ENCODE results near the gene TRIP6.

The TRIP6 gene

DNA sequence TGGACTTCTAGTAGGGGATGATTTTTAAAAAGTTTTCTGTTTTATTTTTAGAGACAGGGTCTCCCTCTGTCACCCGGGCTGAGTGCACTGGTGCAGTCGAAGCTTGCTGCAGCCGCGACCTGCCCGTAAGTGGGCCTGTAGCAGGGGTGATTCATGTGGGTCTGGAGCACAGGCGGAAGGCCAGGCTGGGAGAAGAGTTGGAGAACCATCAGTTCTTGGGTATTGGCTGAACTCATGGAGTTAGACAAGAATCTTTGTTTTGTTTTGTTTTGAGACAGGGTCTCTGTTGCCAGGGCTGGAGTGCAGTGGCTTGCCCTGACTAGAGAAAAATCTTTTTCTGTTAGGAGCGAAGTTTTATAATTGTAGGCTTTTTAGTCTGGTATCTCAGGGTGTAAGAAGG, 13.5 kb downstream of the TRIP6 start:
- TF ChIP-seq, protein P1, sequence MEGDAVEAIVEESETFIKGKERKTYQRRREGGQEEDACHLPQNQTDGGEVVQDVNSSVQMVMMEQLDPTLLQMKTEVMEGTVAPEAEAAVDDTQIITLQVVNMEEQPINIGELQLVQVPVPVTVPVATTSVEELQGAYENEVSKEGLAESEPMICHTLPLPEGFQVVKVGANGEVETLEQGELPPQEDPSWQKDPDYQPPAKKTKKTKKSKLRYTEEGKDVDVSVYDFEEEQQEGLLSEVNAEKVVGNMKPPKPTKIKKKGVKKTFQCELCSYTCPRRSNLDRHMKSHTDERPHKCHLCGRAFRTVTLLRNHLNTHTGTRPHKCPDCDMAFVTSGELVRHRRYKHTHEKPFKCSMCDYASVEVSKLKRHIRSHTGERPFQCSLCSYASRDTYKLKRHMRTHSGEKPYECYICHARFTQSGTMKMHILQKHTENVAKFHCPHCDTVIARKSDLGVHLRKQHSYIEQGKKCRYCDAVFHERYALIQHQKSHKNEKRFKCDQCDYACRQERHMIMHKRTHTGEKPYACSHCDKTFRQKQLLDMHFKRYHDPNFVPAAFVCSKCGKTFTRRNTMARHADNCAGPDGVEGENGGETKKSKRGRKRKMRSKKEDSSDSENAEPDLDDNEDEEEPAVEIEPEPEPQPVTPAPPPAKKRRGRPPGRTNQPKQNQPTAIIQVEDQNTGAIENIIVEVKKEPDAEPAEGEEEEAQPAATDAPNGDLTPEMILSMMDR (IDR thresholded peaks at IDR 0.05; ENCODE audit: insufficient read depth, low read length, missing control alignments): no peak
- H3K4me3 ChIP-seq (ENCODE audit: low read depth, low read length): no peak overlapping the region
- DNase-seq (ENCODE audit: low read depth, low spot score): no peak
- ChIA-PET POLR2A (interaction anchor here (0.6 kb wide), 1 partner anchor 451 kb away, joined by 3 read pairs; no protein-coding TSS in a partner anchor), CTCF (no interaction called here)

DNA sequence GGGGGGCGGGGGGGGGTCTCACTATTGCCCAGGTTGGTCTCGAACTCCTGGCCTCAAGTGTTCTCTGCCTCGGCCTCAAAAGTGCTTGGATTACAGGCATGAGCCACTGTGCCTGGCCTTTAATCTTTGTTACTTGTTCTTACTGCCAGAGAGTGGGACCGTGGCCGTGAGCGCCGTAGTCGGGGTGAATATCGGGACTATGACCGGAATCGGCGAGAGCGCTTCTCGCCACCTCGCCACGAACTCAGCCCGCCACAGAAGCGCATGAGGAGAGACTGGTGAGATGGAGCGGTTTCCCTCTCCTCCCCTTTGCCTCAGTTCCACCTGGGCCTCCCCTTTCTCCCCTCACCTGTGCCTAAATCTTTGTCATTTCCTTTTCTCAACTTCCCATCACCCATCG, 13.9 kb downstream of the TRIP6 start:
- TF ChIP-seq, protein P1 (IDR thresholded peaks at IDR 0.05; ENCODE audit: insufficient read depth, low read length, missing control alignments): no peak
- POLR2A ChIA-PET: interaction anchor here (0.6 kb wide), 2 partner anchors 255 to 451 kb away, joined by 3 read pairs; no protein-coding TSS in a partner anchor
- CTCF ChIA-PET: no interaction called here
- no peak overlapping the region for H3K4me3 ChIP-seq (ENCODE audit: low read depth, low read length)
- no peak for DNase-seq (ENCODE audit: low read depth, low spot score)

DNA sequence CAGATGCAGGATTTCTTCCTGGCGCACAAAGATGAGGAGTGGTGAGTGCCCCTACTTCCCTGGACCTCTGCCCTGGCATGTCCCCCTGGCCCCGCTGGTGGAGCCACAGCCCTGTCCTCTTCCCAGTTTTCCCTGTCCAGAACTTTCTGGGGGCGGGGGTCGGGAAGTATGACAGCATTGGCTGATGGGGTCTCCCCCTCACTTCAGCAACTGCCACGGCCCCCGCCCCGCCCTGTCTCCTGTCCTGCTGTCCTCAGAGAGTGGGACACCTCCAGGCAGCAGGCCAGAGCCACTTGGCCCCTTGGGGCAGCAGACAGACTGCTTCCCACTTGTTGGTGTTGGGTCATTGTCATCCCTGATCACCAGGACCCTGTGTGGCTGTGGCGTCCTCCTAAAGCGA, 15.0 kb downstream of the TRIP6 start:
- TF ChIP-seq, protein P1 (IDR thresholded peaks at IDR 0.05; ENCODE audit: insufficient read depth, low read length, missing control alignments): no peak
- DNase-seq (ENCODE audit: low read depth, low spot score): no peak
- H3K4me3 ChIP-seq (ENCODE audit: low read depth, low read length): no peak overlapping the region
- POLR2A ChIA-PET: no interaction called here
- CTCF ChIA-PET: interaction anchor here (1.0 kb wide), 1 partner anchor 13 kb away, joined by 3 read pairs; the partner anchor contains the start of gene ACHE

DNA sequence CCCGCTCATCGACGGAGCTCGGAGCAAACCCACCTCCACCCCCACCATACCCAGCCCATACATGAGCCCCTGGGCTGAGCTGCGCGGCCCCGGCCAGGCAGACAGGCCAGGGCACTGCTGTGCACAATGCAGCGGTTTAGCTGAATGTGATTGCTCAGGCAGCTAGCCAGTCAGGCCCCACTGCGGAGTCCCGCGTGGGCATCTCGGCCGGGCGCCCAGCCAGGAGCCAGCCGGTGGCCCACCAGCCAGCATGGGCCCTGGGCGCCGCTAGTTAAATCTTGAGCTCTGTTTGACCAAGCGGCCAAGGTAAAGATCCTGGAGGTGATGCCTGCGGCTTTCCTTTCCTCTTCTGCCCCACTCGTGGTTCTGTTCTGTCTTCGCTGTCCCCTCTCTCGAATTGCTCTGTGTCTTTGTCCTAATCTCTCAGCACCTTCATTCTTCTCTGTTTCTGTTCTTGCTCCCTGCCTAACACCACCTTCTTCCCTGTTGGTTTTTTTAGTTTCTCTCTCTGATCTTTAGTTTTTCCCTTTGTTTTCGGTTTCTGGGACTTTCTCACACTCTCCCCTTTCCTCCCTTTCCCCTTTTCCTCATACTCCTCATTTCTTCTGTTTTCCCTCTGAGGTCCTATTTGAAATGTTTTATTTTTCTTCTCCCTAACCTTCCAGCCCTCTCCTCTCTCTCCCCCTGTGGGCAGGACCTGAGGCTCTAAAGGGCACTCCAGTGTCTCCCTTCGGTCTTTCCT, 15.8 kb downstream of the TRIP6 start:
- H3K4me3 ChIP-seq (ENCODE audit: low read depth, low read length): no peak overlapping the region
- TF ChIP-seq, protein P1 (IDR thresholded peaks at IDR 0.05; ENCODE audit: insufficient read depth, low read length, missing control alignments): no peak
- DNase-seq (ENCODE audit: low read depth, low spot score): no peak
- POLR2A ChIA-PET: no interaction called here
- CTCF ChIA-PET: interaction anchor here (1.0 kb wide), 1 partner anchor 12 kb away, joined by 3 read pairs; the partner anchor contains the start of gene ACHE

DNA sequence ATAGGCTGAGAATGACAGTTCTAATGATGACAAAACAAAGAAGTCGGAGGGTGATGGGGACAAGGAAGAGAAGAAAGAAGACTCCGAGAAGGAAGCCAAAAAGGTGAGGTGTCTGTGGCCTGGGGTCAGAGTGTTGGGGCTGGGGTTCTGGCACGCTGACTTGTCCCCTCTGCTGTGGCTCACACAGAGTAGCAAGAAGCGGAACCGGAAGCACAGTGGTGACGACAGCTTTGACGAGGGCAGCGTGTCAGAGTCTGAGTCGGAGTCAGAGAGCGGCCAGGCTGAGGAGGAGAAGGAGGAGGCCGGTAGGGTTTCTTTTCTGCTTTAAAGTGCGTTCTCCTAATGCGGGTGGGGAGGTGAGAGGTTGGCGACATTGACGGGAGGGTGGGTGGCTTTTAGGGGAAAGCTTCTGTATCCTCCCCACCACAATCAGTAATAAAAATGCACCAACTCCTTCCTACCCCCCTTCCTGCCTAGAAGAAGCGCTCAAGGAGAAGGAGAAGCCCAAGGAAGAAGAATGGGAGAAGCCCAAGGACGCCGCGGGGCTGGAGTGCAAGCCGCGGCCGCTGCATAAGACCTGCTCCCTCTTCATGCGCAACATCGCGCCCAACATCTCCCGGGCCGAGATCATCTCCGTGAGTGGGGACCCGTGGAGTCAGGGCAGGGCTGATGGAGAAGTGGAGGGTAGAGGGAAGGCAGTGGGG, 17.7 kb downstream of the TRIP6 start:
- ChIA-PET POLR2A (interaction anchor here (4.3 kb wide), 1 partner anchor 10 kb away, joined by 40 read pairs; the partner anchor contains the start of gene SRRT), CTCF (no interaction called here)
- TF ChIP-seq, protein P1 (IDR thresholded peaks at IDR 0.05; ENCODE audit: insufficient read depth, low read length, missing control alignments): no peak
- no peak overlapping the region for H3K4me3 ChIP-seq (ENCODE audit: low read depth, low read length)
- DNase-seq (ENCODE audit: low read depth, low spot score): no peak
